Measurements from ENCODE around the gene PDZRN3. TPM values are rescaled to one million over a fixed set of nuclear protein-coding genes. Genes with fewer than 3 reads are reported as not detected.
A peak's percentile ranks its signal among the peaks of the same experiment; 100 is the strongest.

Gene PDZRN3
- total and polyA plus RNA-seq, 12 donors: 17.7 to 143 (median 74.6) TPM

DNA sequence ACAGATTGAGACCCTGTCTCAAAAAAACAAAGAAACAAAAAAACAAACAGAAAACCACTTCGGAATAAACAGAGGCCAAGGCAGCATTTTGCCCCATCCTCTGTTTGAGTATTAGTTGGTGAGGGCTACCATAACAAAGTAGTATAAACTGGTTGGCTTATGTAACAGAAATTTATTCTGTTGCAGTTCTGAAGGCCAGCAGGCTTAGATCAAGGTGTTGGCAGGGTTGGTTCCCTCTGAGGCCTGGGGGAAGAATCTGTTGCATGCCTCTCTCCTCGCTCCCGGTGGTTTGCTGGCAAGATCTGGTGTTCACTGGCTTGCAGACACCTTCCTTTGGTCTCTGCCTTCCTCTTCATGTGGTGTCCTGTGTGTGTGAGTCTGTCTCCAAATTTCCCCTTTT lies 261.6 kb downstream of the PDZRN3 start:
- Histone ChIP-seq H3K36me3 (no peaks in the 10 kb centered on the region), H3K4me3 (no peak overlapping the region), H3K27me3 (no peaks in the 10 kb centered on the region), H3K4me1 (peaks cover 0 to 8% (median 0%) of the 10 kb centered on the region in 9 donors), H3K9me3 (peaks cover 0 to 36% (median 3%) of the 10 kb centered on the region in 11 donors), H3K27ac (no peak overlapping the region)
- ATAC-seq (no peak), DNase-seq (no peak)
- WGBS, 2 donors: 65 to 77% methylated on average over 3 of the region's 3 CpGs
- no peak for TF ChIP-seq CTCF (IDR thresholded peaks at IDR 0.05)
- intact Hi-C loops (cut with DNase I): no loop called here

GRCh38 chr3:73361591-73361990 lies 263.1 kb downstream of the PDZRN3 start:
- DNase-seq: no peak

GRCh38 chr3:73353649-73354217 lies 271.0 kb downstream of the PDZRN3 start:
- 76 to 81% methylated on average over 7 of the region's 7 CpGs for WGBS, 2 donors
- no peaks in the 10 kb centered on the region for H3K36me3 ChIP-seq
- H3K4me1 ChIP-seq: peaks cover 0 to 13% (median 4%) of the 10 kb centered on the region in 9 donors
- H3K9me3 ChIP-seq: peaks cover 0 to under 1% (median 0%) of the 10 kb centered on the region in 11 donors
- peak overlapping the region in 1 of 10 donors; percentile 56 for H3K27ac ChIP-seq
- H3K4me3 ChIP-seq: no peak overlapping the region
- DNase-seq (no peak), ATAC-seq (no peak)
- TF ChIP-seq CTCF (IDR thresholded peaks at IDR 0.05): no peak
- no peaks in the 10 kb centered on the region for H3K27me3 ChIP-seq
- intact Hi-C loops (cut with DNase I): no loop called here

More at GRCh38 chr3:73361591-73361990, 263.1 kb downstream of the PDZRN3 start:
- Histone ChIP-seq H3K27ac (no peak overlapping the region), H3K27me3 (no peaks in the 10 kb centered on the region), H3K4me1 (peaks cover 0 to 8% (median 0%) of the 10 kb centered on the region in 9 donors), H3K4me3 (no peak overlapping the region), H3K9me3 (peaks cover 0 to 36% (median 3%) of the 10 kb centered on the region in 11 donors), H3K36me3 (no peaks in the 10 kb centered on the region)
- no peak for ATAC-seq
- intact Hi-C loops (cut with DNase I): no loop called here
- WGBS, 2 donors: 41 to 42% methylated on average over 3 of the region's 3 CpGs
- TF ChIP-seq CTCF (IDR thresholded peaks at IDR 0.05): no peak

DNA sequence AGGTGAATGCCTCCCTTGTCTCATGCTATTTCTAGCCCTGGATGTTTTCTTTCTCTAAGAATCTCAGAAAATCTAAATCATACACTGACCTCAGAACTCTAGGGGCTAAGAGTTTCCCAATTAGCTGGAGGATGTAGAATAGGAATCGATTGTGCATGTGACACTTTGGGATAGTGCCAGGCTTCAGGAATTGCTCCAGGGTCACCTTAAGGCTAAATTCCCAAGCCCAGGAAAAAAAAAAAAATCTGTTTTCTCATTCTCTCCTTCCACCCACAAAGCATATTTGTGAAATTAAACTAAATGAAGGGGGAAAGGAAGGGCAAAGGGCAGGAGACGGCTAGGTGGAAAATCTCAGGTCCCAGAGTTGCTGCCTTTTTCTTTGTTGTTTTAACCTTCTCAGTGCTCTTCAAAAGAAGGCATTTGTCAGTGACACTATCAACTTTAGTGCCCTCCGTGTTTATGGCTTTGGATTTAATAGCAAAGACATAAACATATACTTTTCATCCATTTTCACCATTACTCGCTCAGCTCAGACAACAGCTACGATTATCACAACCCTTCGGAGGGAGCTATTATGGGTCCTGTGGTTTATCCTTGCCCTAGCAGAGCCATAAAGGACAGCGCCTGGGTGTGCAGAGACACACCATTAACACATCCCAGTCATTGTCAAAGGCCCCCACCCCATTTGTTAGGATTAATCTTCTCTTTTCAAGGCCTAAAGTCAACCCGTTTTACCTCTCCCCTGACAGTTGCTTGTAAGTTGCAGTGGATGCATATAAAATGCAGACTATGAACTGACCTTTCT lies 271.7 kb downstream of the PDZRN3 start:
- DNase-seq: no peak
- intact Hi-C loops (cut with DNase I): no loop called here

More for the DNA sequence above, 271.7 kb downstream of the PDZRN3 start:
- Histone ChIP-seq H3K4me1 (peaks cover 0 to 13% (median 4%) of the 10 kb centered on the region in 9 donors), H3K4me3 (no peak overlapping the region), H3K9me3 (no peaks in the 10 kb centered on the region), H3K27ac (peak overlapping the region in 1 of 10 donors; percentile 56), H3K27me3 (no peaks in the 10 kb centered on the region), H3K36me3 (no peaks in the 10 kb centered on the region)
- WGBS, 2 donors: 64 to 68% methylated on average over 8 of the region's 8 CpGs
- no peak for TF ChIP-seq CTCF (IDR thresholded peaks at IDR 0.05)
- ATAC-seq: no peak
